Endothelial cell of umbilical vein (primary cell): Measurements from ENCODE around the gene GDF2.

ENCODE experiments used
- CTCF ChIP-seq, 2 donors: IDR thresholded peaks; 1 replicate in 1 of 2; 2 replicates in 1 of 2; pipeline ENCODE4 v1.5.1; 2011; ENCODE audit warnings: low read length in 2 of 2, mild to moderate bottlenecking in 2 of 2, moderate library complexity in 2 of 2, control low read depth in 1 of 2, inconsistent platforms in 1 of 2, low read depth in 1 of 2; ENCODE audit not compliant: insufficient read depth in 1 of 2; ENCODE audit errors: extremely low read depth in 1 of 2
- POLR2A ChIP-seq: IDR thresholded peaks from 2 replicates; pipeline ENCODE4 v1.6.1; 2012; ENCODE audit warnings: low read depth, mild to moderate bottlenecking, control low read depth, low read length

- no peak for TF ChIP-seq POLR2A
- no peak for TF ChIP-seq CTCF (IDR thresholded peaks at IDR 0.05; ENCODE audit: extremely low read depth in 1 of 2, insufficient read depth in 1 of 2, low read depth in 1 of 2, low read length in 2 of 2)
Observed at GRCh38 chr10:47360419-47361040, 38.3 kb downstream of the GDF2 start.
